Lower leg skin (tissue), 4 donors: ENCODE data around the gene HECTD3. TPM values are rescaled to one million over a fixed set of nuclear protein-coding genes. Genes with fewer than 3 reads are reported as not detected.
"Not testable (repeated sequence)": the region's sequence is repeated elsewhere in the genome, so short reads cannot be mapped to it uniquely, and the experiment has no call there.

Experiments used
- DNase-seq, 2 donors: peaks; one replicate each; pipeline ENCODE4 v3.0.0-alpha.2; 2019; ENCODE audit warnings: low spot score in 2 of 2
- H3K4me3 ChIP-seq: fragments of 200-600 bp; sonication (generic); 2 replicates; pipeline ENCODE4 v1.5.1; 2017; ENCODE audit warnings: mild to moderate bottlenecking, low read depth; ENCODE audit not compliant: poor library complexity, severe bottlenecking
- POLR2A ChIP-seq, 2 donors: fragments of 450-650 bp; IDR thresholded peaks; one replicate each; pipeline ENCODE4 v1.6.1; 2016 to 2017; ENCODE audit warnings: antibody characterized with exemption in 2 of 2, mild to moderate bottlenecking in 1 of 2, moderate library complexity in 1 of 2
- WGBS, 2 donors: methylation state at CpG; one replicate each; pipeline ENCODE4 v1.1.5; 2018; 5-methylcytosine and 5-hydroxymethylcytosine counted together
- intact Hi-C: fragments of 100-400 bp; cut with DNase I; formaldehyde crosslinking; loops from one replicate; pipeline ENCODE4 v1.15.0; 2023; ENCODE audit warnings: low total_unique reads
- total RNA-seq, 4 donors: library from RNA; depleted of rRNA; stranded (reverse); fragments of >200 nt; gene quantifications; one replicate each; pipeline ENCODE4 v1.1.0, GENCODE V29; 2016
- TF ChIP-seq, protein P1 (sequence below), 3 donors: fragments of 450-650 bp; IDR thresholded peaks; one replicate each; pipeline ENCODE4 v1.5.1; 2016; ENCODE audit warnings: antibody characterized with exemption in 3 of 3, mild to moderate bottlenecking in 3 of 3, moderate library complexity in 2 of 3

HECTD3 gene
- total RNA-seq, 4 donors from 2014 or later, result 40.3 to 97.5 (median 48.1) TPM

DNA sequence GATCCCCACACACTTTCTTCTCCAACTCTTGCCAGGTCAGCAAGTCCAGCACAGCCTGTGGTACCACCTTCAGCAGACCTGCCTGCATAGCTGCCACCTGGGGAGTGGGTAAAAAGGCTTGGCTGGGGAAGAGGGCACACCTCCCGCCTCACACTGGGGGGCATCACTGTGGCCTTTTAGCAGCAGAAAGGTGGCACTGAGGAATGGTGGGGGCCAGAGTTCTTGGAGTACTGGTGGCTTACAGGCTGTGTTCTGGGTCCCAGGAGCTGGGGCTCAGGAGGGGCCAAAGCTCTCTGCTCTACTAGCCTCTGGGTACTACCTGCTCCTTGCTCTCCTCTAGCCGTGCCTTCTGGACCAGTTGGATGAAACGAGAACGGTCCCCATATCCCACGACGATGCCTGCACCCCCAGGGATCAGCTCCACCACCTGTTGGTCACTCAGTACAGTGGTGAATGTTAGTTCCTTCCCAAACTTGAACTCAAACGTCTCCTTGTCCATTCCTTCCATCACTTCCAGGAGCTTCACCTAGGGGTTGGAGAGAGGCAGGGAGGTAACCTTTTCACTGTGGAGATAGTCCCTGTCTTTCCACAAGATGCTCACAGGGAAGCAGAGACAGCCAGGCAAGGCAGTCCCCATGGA, 6.7 kb downstream of the HECTD3 start:
- DNase-seq, result no peak
- TF ChIP-seq, protein P1, sequence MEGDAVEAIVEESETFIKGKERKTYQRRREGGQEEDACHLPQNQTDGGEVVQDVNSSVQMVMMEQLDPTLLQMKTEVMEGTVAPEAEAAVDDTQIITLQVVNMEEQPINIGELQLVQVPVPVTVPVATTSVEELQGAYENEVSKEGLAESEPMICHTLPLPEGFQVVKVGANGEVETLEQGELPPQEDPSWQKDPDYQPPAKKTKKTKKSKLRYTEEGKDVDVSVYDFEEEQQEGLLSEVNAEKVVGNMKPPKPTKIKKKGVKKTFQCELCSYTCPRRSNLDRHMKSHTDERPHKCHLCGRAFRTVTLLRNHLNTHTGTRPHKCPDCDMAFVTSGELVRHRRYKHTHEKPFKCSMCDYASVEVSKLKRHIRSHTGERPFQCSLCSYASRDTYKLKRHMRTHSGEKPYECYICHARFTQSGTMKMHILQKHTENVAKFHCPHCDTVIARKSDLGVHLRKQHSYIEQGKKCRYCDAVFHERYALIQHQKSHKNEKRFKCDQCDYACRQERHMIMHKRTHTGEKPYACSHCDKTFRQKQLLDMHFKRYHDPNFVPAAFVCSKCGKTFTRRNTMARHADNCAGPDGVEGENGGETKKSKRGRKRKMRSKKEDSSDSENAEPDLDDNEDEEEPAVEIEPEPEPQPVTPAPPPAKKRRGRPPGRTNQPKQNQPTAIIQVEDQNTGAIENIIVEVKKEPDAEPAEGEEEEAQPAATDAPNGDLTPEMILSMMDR (IDR thresholded peaks at IDR 0.05), result no peak
- no peak for TF ChIP-seq POLR2A (IDR thresholded peaks at IDR 0.05)
- intact Hi-C loops, result loop anchor here (10.0 kb wide), 1 partner anchor 170 kb away; no protein-coding TSS in a partner anchor
- WGBS, 2 donors, result 83 to 90% methylated on average over 7 of the region's 7 CpGs
- no peak overlapping the region for H3K4me3 ChIP-seq

DNA sequence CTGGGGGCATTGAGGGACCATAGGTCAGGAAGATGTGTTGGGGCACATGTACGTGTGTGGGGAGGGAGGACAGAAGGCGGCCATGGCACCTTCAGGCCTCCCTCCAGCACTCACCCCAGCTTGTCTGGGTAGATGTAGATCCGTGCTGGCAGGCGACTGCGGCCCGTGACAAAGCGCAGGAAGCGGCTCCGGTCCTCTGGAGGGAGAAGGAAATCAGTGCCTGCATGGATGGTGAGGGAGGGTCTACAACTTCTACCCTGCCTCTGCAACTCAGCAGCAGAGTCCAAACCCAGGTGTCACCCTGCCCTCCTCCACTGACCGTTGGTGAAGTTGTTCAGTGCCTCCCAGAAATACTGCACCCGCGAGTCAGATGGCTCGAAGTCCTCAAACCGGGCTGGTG, 7.4 kb downstream of the HECTD3 start:
- WGBS, 2 donors, result 85 to 89% methylated on average over 14 of the region's 14 CpGs
- intact Hi-C loops, result loop anchor here (10.0 kb wide), 1 partner anchor 169 kb away; no protein-coding TSS in a partner anchor
- no peak for DNase-seq
- H3K4me3 ChIP-seq, result no peak overlapping the region
- TF ChIP-seq, protein P1 (IDR thresholded peaks at IDR 0.05), result no peak
- no peak for TF ChIP-seq POLR2A (IDR thresholded peaks at IDR 0.05)

DNA sequence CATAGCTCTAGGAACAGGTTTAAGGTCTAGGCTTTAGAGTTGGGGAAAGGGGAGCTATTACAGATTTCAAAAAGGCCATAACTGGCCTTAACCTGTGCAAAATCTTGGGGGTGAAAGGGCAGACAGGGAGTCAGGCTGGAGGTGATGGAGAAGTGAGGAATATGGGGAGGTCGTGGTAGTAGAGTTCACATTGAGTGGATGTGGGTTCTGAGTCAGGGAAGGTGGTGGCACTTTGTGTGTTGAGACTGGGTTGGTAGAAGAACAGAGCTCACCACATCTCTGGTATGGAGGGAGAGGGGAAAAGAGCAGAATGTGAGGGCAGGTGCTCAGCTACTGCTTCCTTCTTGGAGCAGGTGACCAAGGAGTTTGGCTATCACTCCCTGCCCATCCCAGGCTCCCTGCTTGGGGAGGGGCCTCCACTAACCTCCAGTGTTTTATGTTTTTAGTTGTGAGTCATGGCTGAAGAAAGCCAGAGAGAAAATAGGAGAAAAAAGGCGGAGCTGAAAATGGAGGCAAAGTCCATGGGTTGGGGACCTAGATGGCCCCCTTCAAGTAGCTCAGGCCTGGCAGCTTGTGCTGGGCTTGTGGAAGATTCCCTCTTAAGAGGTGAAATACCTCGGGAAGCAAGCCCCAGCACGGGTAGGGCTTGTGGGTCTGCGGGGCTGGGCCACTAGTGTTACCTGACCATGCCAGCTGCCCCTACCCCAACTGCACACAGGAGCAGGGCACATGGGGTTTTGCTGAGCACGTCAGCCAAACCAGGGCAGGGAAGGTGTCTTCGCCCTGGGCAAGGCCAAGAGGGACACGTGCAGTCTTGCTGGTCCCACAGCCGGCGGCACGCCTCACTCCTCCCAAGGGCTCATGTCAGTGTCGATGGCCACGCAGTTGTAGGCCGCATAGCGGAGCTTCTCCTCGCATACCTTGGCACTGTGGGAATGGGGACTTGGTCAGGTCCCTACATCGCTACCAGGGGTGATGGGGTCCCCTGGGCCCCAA, 8.2 kb downstream of the HECTD3 start:
- intact Hi-C loops, result loop anchor here (10.0 kb wide), 1 partner anchor 168 kb away; no protein-coding TSS in a partner anchor
- 82 to 88% methylated on average over 16 to 17 of the region's 17 CpGs for WGBS, 2 donors

DNA sequence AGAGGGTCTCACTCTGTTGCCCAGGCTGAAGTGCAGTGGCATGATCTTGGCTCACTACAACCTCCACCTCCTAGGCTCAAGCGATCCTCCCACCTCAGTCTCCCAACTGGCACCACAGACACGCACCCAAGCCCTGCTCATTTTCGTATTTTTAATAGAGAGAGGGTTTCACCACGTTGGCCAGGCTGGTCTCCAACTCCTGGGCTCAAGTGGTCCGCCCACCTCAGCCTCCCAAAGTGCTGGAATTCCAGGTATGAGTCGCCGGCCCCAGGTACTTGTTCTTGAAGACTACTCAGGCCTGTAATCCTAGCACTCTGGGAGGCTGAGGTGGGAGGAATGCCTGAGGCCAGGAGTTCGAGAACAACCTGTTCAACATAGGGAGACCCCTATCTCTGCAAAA, 9.5 kb downstream of the HECTD3 start:
- intact Hi-C loops, result loop anchor here (10.0 kb wide), 1 partner anchor 167 kb away; no protein-coding TSS in a partner anchor
- WGBS, 2 donors, result 76 to 78% methylated on average over 8 of the region's 8 CpGs
- DNase-seq, result peak in 1 of 2 donors; percentile 80
- not testable (repeated sequence) for H3K4me3 ChIP-seq

More for the DNA sequence above, 8.2 kb downstream of the HECTD3 start:
- H3K4me3 ChIP-seq, result no peak overlapping the region
- peak in 1 of 2 donors; percentile 56 for DNase-seq
- TF ChIP-seq, protein P1 (IDR thresholded peaks at IDR 0.05), result no peak
- TF ChIP-seq POLR2A (IDR thresholded peaks at IDR 0.05), result no peak

DNA sequence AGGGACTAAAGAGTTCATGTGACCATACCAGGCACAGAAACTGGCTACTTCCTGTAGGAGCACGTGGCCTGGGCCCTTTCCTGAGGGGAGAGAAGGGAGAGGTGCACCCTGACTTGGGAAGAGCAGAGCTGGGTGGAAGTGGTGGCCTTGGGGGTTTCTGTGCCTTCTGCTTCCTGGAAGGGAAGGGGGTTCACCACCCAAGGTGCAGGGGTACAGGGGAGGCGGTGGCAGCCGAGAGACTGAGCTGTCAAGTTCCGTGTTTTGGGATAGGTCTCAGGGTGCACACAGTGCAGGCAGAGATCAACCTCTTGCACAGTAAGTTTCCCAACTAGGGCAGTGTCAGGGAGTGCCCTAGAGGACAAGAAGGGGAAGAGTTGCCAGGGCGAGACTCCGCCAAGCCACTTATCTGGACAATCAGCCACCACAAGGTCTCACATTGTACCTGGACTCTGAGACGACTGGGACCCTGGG, 10.1 kb downstream of the HECTD3 start:
- peak in 1 of 2 donors; percentile 85 for DNase-seq
- H3K4me3 ChIP-seq, result no peak overlapping the region
- intact Hi-C loops, result loop anchor here (10.0 kb wide), 1 partner anchor 166 kb away; no protein-coding TSS in a partner anchor
- TF ChIP-seq POLR2A (IDR thresholded peaks at IDR 0.05), result no peak
- TF ChIP-seq, protein P1 (IDR thresholded peaks at IDR 0.05), result no peak
- WGBS, 2 donors, result 44 to 64% methylated on average over 7 of the region's 7 CpGs

DNA sequence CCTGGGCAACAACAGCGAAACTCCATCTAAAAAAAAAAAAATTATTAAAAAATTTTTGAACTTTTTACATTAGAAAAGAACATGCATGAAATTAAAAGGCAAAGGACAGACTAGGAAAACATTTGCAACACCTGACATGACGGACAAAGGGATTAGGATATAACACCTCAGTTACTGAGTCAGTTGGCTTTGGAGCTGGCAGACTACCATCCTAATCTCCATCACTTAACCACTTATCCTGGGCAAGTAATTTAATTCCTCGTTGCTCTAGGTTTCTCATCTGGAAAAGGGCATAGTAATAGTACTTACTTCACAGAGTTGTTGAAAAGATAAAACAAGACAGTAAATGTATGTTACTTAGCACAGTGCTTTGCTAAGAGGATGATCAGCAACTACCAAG, 11.9 kb downstream of the HECTD3 start:
- DNase-seq, result no peak
- TF ChIP-seq POLR2A (IDR thresholded peaks at IDR 0.05), result no peak
- TF ChIP-seq, protein P1 (IDR thresholded peaks at IDR 0.05), result no peak
- H3K4me3 ChIP-seq, result no peak overlapping the region
- intact Hi-C loops, result no loop called here
- 79 to 80% methylated on average over 3 of the region's 3 CpGs for WGBS, 2 donors
